WTC11 (cell line): ENCODE measurements around the gene RNF150. TPM values are rescaled to one million over a fixed set of nuclear protein-coding genes. Genes with fewer than 3 reads are reported as not detected.

Experiments used
- ATAC-seq: fragments of 200-7000 bp; cut with Tn5 transposase; 2 replicates; pipeline ENCODE4 v1.10.0; 2021; ENCODE audit warnings: mild to moderate bottlenecking, moderate library complexity
- CTCF ChIA-PET: fragments of 300-600 bp; sonication (Branson Sonifier 250); formaldehyde crosslinking; loops from one replicate; lab custom pipeline; 2021; ENCODE audit warnings: antibody characterized with exemption; lab: Charles Lee
- POLR2A ChIA-PET: fragments of 350-600 bp; sonication (Branson Sonifier 250); formaldehyde crosslinking; loops from one replicate; lab custom pipeline; 2021; ENCODE audit warnings: antibody characterized with exemption; lab: Charles Lee
- DNase-seq: peaks from one replicate; pipeline ENCODE4 v3.0.0; 2021; ENCODE audit warnings: low spot score
- H3K27ac Mint-ChIP-seq: 2 replicates; pipeline ENCODE4 v1.8.0; 2021; ENCODE audit warnings: mixed read lengths
- H3K27me3 Mint-ChIP-seq: 2 replicates; pipeline ENCODE4 v1.8.0; 2021; ENCODE audit warnings: low read depth, mild to moderate bottlenecking, moderate library complexity, mixed read lengths
- H3K36me3 Mint-ChIP-seq: 2 replicates; pipeline ENCODE4 v1.8.0; 2021; ENCODE audit warnings: mixed read lengths
- H3K4me1 Mint-ChIP-seq: 2 replicates; pipeline ENCODE4 v1.8.0; 2022; ENCODE audit warnings: mixed read lengths
- H3K4me3 Mint-ChIP-seq: 2 replicates; pipeline ENCODE4 v1.8.0; 2021; ENCODE audit warnings: mild to moderate bottlenecking, moderate library complexity, mixed read lengths
- H3K9me3 Mint-ChIP-seq: 2 replicates; pipeline ENCODE4 v1.8.0; 2021; ENCODE audit warnings: mixed read lengths
- CBFB ChIP-seq: sonication (generic); formaldehyde crosslinking; IDR thresholded peaks from 2 replicates; pipeline ENCODE4 v1.8.1; 2022; ENCODE audit warnings: mild to moderate bottlenecking, low read depth, missing genetic modification reagents
- CREM ChIP-seq: sonication (generic); formaldehyde crosslinking; IDR thresholded peaks from 2 replicates; pipeline ENCODE4 v1.8.1; 2022; ENCODE audit warnings: mild to moderate bottlenecking, missing genetic modification reagents, moderate library complexity
- ESRRA ChIP-seq: sonication (generic); formaldehyde crosslinking; IDR thresholded peaks from 2 replicates; pipeline ENCODE4 v1.8.1; 2022; ENCODE audit warnings: mild to moderate bottlenecking, missing genetic modification reagents, borderline replicate concordance
- FOXK1 ChIP-seq: sonication (generic); formaldehyde crosslinking; IDR thresholded peaks from 2 replicates; pipeline ENCODE4 v1.8.0; 2022; ENCODE audit warnings: mild to moderate bottlenecking, moderate library complexity, missing genetic modification reagents
- FOXP4 ChIP-seq: sonication (generic); formaldehyde crosslinking; IDR thresholded peaks from 2 replicates; pipeline ENCODE4 v1.8.0; 2022; ENCODE audit warnings: mild to moderate bottlenecking, missing genetic modification reagents
- GRHL2 ChIP-seq: fragments of 250-450 bp; sonication (Bioruptor Pico); IDR thresholded peaks from 2 replicates; pipeline ENCODE4 v1.8.0; 2022; ENCODE audit warnings: mild to moderate bottlenecking, moderate library complexity; ENCODE audit not compliant: insufficient replicate concordance, severe bottlenecking
- JUN ChIP-seq: sonication (generic); formaldehyde crosslinking; IDR thresholded peaks from 2 replicates; pipeline ENCODE4 v1.8.0; 2023; ENCODE audit warnings: mild to moderate bottlenecking, missing genetic modification reagents
- MYBL2 ChIP-seq: sonication (generic); formaldehyde crosslinking; IDR thresholded peaks from 2 replicates; pipeline ENCODE4 v1.8.1; 2023; ENCODE audit warnings: mild to moderate bottlenecking, moderate library complexity, missing genetic modification reagents
- NFATC4 ChIP-seq: fragments of 250-450 bp; sonication (Bioruptor Pico); IDR thresholded peaks from 2 replicates; pipeline ENCODE4 v1.9.0; 2021; ENCODE audit warnings: mild to moderate bottlenecking
- NFYB ChIP-seq: sonication (generic); formaldehyde crosslinking; conservative IDR thresholded peaks from 2 replicates; pipeline ENCODE4 v1.8.0; 2022; ENCODE audit warnings: low read depth, missing genetic modification reagents
- NR1H2 ChIP-seq: sonication (generic); formaldehyde crosslinking; IDR thresholded peaks from 2 replicates; pipeline ENCODE4 v1.9.0; 2021; ENCODE audit warnings: mild to moderate bottlenecking, moderate library complexity, missing genetic modification reagents
- OVOL2 ChIP-seq: fragments of 250-450 bp; sonication (Bioruptor Pico); IDR thresholded peaks from 2 replicates; pipeline ENCODE4 v1.9.0; 2021; ENCODE audit warnings: mild to moderate bottlenecking, borderline replicate concordance
- RORB ChIP-seq: fragments of 250-450 bp; sonication (Bioruptor Pico); IDR thresholded peaks from 2 replicates; pipeline ENCODE4 v1.9.0; 2021; ENCODE audit warnings: mild to moderate bottlenecking
- SMAD3 ChIP-seq: sonication (generic); formaldehyde crosslinking; IDR thresholded peaks from 2 replicates; pipeline ENCODE4 v1.8.0; 2022; ENCODE audit warnings: missing genetic modification reagents, mild to moderate bottlenecking, borderline replicate concordance
- SOX15 ChIP-seq: fragments of 250-450 bp; sonication (Bioruptor Pico); IDR thresholded peaks from 2 replicates; pipeline ENCODE4 v1.9.0; 2021; ENCODE audit warnings: mild to moderate bottlenecking
- ZNF317 ChIP-seq: sonication (generic); formaldehyde crosslinking; IDR thresholded peaks from 2 replicates; pipeline ENCODE4 v1.8.1; 2023; ENCODE audit warnings: low read depth, mild to moderate bottlenecking, moderate library complexity, missing genetic modification reagents, borderline replicate concordance
- ZNF416 ChIP-seq: fragments of 250-450 bp; sonication (Bioruptor Pico); IDR thresholded peaks from 2 replicates; pipeline ENCODE4 v1.9.0; 2021; ENCODE audit warnings: mild to moderate bottlenecking, inconsistent platforms
- ZNF423 ChIP-seq: fragments of 250-450 bp; sonication (Bioruptor Pico); IDR thresholded peaks from 2 replicates; pipeline ENCODE4 v2.1.2; 2022; ENCODE audit warnings: mild to moderate bottlenecking, moderate library complexity
- total RNA-seq: library from RNA; stranded (reverse); gene quantifications from 3 replicates; pipeline ENCODE4 v1.2.3, GENCODE V29; 2021
- TF ChIP-seq, protein P1 (sequence below): sonication (generic); formaldehyde crosslinking; IDR thresholded peaks from 2 replicates; pipeline ENCODE4 v1.8.1; 2022; ENCODE audit warnings: missing genetic modification reagents, borderline replicate concordance
- TF ChIP-seq, protein P2 (sequence below): sonication (generic); formaldehyde crosslinking; IDR thresholded peaks from 2 replicates; pipeline ENCODE4 v1.8.0; 2023; ENCODE audit warnings: missing genetic modification reagents, mild to moderate bottlenecking, borderline replicate concordance

Gene RNF150
- total RNA-seq, 1 experiment from 2014 or later: 5.9 TPM

DNA sequence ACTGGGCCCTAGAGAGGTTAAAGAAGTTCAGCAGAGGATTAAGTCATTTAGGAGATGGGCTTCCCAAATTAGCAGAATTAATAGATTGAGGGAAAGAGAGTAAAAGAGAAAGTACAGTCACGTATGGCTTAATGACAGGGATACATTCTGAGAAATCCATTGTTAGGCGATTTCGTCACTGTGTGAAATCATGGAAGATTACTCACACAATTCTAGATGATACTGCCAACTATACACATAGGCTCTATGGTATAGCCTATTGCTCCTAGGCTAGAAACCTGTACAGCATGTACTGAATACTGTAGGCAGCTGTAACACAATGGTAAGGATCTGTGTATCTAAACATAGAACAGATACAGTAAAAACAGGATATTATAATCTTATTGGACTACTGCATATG, 180.6 kb downstream of the RNF150 start (continued):
- no peak for TF ChIP-seq FOXP4 (CRISPR knock-in tag)
- no peak for TF ChIP-seq NFATC4 (CRISPR knock-in tag)
- TF ChIP-seq JUN (CRISPR knock-in tag): no peak
- TF ChIP-seq ESRRA (CRISPR knock-in tag): no peak
- TF ChIP-seq CBFB (CRISPR knock-in tag): no peak
- no peak for TF ChIP-seq GRHL2
- TF ChIP-seq SOX15 (CRISPR knock-in tag): no peak
- no peak for TF ChIP-seq ZNF317
- no peak for TF ChIP-seq ZNF416
- TF ChIP-seq CREM (CRISPR knock-in tag): no peak
- no peak for TF ChIP-seq OVOL2
- TF ChIP-seq, all 79 proteins: peak for 0

- H3K27ac Mint-ChIP-seq: no peak overlapping the region
- TF ChIP-seq NR1H2 (CRISPR knock-in tag) (no peak), SMAD3 (no peak), ZNF423 (no peak), FOXK1 (CRISPR knock-in tag) (no peak), RORB (CRISPR knock-in tag) (no peak), MYBL2 (CRISPR knock-in tag) (no peak)
- TF ChIP-seq, protein P1, sequence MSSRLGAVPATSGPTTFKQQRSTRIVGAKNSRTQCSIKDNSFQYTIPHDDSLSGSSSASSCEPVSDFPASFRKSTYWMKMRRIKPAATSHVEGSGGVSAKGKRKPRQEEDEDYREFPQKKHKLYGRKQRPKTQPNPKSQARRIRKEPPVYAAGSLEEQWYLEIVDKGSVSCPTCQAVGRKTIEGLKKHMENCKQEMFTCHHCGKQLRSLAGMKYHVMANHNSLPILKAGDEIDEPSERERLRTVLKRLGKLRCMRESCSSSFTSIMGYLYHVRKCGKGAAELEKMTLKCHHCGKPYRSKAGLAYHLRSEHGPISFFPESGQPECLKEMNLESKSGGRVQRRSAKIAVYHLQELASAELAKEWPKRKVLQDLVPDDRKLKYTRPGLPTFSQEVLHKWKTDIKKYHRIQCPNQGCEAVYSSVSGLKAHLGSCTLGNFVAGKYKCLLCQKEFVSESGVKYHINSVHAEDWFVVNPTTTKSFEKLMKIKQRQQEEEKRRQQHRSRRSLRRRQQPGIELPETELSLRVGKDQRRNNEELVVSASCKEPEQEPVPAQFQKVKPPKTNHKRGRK (CRISPR knock-in tag): no peak
- TF ChIP-seq, protein P2, sequence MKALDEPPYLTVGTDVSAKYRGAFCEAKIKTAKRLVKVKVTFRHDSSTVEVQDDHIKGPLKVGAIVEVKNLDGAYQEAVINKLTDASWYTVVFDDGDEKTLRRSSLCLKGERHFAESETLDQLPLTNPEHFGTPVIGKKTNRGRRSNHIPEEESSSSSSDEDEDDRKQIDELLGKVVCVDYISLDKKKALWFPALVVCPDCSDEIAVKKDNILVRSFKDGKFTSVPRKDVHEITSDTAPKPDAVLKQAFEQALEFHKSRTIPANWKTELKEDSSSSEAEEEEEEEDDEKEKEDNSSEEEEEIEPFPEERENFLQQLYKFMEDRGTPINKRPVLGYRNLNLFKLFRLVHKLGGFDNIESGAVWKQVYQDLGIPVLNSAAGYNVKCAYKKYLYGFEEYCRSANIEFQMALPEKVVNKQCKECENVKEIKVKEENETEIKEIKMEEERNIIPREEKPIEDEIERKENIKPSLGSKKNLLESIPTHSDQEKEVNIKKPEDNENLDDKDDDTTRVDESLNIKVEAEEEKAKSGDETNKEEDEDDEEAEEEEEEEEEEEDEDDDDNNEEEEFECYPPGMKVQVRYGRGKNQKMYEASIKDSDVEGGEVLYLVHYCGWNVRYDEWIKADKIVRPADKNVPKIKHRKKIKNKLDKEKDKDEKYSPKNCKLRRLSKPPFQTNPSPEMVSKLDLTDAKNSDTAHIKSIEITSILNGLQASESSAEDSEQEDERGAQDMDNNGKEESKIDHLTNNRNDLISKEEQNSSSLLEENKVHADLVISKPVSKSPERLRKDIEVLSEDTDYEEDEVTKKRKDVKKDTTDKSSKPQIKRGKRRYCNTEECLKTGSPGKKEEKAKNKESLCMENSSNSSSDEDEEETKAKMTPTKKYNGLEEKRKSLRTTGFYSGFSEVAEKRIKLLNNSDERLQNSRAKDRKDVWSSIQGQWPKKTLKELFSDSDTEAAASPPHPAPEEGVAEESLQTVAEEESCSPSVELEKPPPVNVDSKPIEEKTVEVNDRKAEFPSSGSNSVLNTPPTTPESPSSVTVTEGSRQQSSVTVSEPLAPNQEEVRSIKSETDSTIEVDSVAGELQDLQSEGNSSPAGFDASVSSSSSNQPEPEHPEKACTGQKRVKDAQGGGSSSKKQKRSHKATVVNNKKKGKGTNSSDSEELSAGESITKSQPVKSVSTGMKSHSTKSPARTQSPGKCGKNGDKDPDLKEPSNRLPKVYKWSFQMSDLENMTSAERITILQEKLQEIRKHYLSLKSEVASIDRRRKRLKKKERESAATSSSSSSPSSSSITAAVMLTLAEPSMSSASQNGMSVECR: no peak
- TF ChIP-seq, all 79 proteins: peak for 0
- Mint-ChIP-seq H3K4me1 (peaks cover 8% of the 10 kb centered on the region), H3K4me3 (no peak overlapping the region), H3K27me3 (no peaks in the 10 kb centered on the region), H3K9me3 (no peaks in the 10 kb centered on the region), H3K36me3 (no peaks in the 10 kb centered on the region)
- DNase-seq (no peak), ATAC-seq (no peak)
- CTCF ChIA-PET: interaction anchor here (0.6 kb wide), 1 partner anchor 107 kb away, joined by 3 read pairs; no protein-coding TSS in a partner anchor
- POLR2A ChIA-PET: no interaction called here
These were observed 185.8 kb downstream of the RNF150 start for GRCh38 chr4:140947506-140947905.

DNA sequence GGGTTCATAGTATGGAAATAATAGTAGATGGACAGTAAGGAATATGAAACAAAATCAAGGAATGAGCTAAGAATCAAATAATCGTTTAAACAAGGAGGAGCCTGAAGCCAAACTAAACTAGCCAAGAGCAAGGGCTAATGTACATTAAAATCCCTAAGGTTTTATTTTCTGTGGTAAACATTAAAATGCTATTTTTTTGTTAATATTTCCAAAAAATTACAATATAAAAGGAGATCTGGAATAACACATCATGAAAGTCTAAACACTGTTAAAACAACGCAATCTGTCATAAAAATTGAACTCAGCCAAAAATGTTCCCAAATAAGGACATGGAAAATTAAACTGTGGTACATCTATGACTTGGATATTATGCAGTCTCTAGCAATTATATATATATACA, 188.2 kb downstream of the RNF150 start:
- Mint-ChIP-seq H3K27me3 (no peaks in the 10 kb centered on the region), H3K36me3 (no peaks in the 10 kb centered on the region), H3K9me3 (no peaks in the 10 kb centered on the region), H3K4me1 (no peaks in the 10 kb centered on the region), H3K4me3 (no peak overlapping the region), H3K27ac (no peak overlapping the region)
- CTCF ChIA-PET: no interaction called here
- no peak for TF ChIP-seq NFYB (CRISPR knock-in tag)
- no peak for DNase-seq
- POLR2A ChIA-PET: no interaction called here
- ATAC-seq: no peak
